Thoracic aorta (tissue), 2 donors: Measurements from ENCODE around the gene FCF1. TPM values are rescaled to one million over a fixed set of nuclear protein-coding genes. Genes with fewer than 3 reads are reported as not detected.

Experiments
- ATAC-seq: fragments of 150-250 bp; one replicate; pipeline ENCODE4 v1.8.0; 2017; ENCODE audit warnings: low read depth; ENCODE audit not compliant: insufficient number of reproducible peaks, low FRiP score
- DNase-seq: peaks from one replicate; pipeline ENCODE4 v3.0.0-alpha.2; 2020; ENCODE audit warnings: low spot score
- H3K27ac ChIP-seq, 2 donors: fragments of 200-600 bp; sonication (generic); 1 replicate in 1 of 2; 2 replicates in 1 of 2; pipeline ENCODE4 v1.5.1; 2016; ENCODE audit warnings: mild to moderate bottlenecking in 2 of 2, moderate library complexity in 2 of 2
- H3K27me3 ChIP-seq: fragments of 200-600 bp; sonication (generic); replicated peaks from 2 replicates; pipeline ENCODE4 v1.6.0; 2016; ENCODE audit warnings: mild to moderate bottlenecking; ENCODE audit not compliant: insufficient read depth
- H3K36me3 ChIP-seq: fragments of 200-600 bp; sonication (generic); one replicate; pipeline ENCODE4 v1.5.1; 2016
- H3K4me1 ChIP-seq, 2 donors: fragments of 200-600 bp; sonication (generic); 1 replicate in 1 of 2; 2 replicates in 1 of 2; pipeline versions ENCODE4 v1.5.1 to v1.6.0; 2016; ENCODE audit warnings: low read depth in 2 of 2, mild to moderate bottlenecking in 1 of 2; ENCODE audit not compliant: control insufficient read depth in 1 of 2
- H3K4me3 ChIP-seq: fragments of 200-600 bp; sonication (generic); 2 replicates; pipeline ENCODE4 v1.5.1; 2016; ENCODE audit warnings: mild to moderate bottlenecking
- H3K9me3 ChIP-seq: fragments of 200-600 bp; sonication (generic); 2 replicates; pipeline ENCODE4 v1.5.1; 2016
- total RNA-seq, 2 donors: library from RNA; depleted of rRNA; stranded (reverse); fragments of >200 nt; gene quantifications; one replicate each; pipeline versions ENCODE4 v1.1.0 to v1.2.3, GENCODE V29; 2016
- TF ChIP-seq, protein P1 (sequence below): fragments of 200-600 bp; sonication (generic); IDR thresholded peaks from one replicate; pipeline ENCODE4 v1.5.1; 2019; ENCODE audit warnings: antibody characterized with exemption

Gene FCF1
- total RNA-seq, 2 donors from 2014 or later: 31.8 to 32.5 TPM

DNA sequence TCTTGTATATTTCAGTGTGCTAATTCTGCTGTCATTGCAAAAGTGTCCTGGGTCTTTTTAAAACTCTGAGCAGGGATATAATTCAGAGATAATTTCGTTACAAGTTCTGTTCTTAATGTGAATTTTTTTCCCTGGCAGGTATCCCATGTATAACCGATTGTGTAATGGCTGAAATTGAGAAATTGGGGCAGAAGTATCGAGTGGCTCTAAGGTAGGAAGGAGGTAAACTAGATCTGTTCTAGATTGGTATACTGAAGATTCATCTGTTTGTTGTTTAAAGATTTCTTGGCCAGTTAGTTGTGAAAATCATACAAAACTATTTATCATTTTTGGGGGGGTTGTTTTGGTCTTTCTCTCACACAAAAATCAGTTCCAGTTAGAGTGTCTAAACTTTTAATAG lies 10.2 kb downstream of the FCF1 start:
- ATAC-seq: no peak

DNA sequence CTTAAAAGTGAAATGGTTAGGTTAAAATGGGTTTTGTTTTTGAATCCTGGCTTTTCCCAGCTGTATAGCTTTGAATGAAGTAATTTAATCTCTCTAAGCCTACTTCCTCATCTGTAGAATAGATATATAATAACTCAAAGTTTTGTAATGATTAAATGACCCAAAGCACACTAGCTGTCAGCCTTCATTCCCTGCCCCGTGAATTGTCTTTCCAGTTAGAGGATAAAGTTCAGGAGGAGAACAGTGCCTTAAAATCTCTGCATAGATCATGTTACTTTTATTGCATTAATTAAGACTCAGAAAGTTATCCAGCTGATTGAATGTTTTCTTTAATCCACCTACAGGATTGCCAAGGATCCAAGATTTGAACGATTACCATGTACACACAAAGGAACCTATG lies 19.4 kb downstream of the FCF1 start:
- DNase-seq (no peak), ATAC-seq (no peak)
- Histone ChIP-seq H3K27ac (no peak overlapping the region), H3K27me3 (no peaks in the 10 kb centered on the region), H3K4me1 (no peaks in the 10 kb centered on the region), H3K36me3 (peaks cover 16% of the 10 kb centered on the region), H3K4me3 (no peak overlapping the region), H3K9me3 (no peaks in the 10 kb centered on the region)
- TF ChIP-seq, protein P1, sequence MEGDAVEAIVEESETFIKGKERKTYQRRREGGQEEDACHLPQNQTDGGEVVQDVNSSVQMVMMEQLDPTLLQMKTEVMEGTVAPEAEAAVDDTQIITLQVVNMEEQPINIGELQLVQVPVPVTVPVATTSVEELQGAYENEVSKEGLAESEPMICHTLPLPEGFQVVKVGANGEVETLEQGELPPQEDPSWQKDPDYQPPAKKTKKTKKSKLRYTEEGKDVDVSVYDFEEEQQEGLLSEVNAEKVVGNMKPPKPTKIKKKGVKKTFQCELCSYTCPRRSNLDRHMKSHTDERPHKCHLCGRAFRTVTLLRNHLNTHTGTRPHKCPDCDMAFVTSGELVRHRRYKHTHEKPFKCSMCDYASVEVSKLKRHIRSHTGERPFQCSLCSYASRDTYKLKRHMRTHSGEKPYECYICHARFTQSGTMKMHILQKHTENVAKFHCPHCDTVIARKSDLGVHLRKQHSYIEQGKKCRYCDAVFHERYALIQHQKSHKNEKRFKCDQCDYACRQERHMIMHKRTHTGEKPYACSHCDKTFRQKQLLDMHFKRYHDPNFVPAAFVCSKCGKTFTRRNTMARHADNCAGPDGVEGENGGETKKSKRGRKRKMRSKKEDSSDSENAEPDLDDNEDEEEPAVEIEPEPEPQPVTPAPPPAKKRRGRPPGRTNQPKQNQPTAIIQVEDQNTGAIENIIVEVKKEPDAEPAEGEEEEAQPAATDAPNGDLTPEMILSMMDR: no peak

More for the DNA sequence above, 10.2 kb downstream of the FCF1 start:
- Histone ChIP-seq H3K27ac (no peak overlapping the region), H3K4me3 (no peak overlapping the region), H3K9me3 (no peaks in the 10 kb centered on the region), H3K4me1 (no peaks in the 10 kb centered on the region), H3K27me3 (no peaks in the 10 kb centered on the region), H3K36me3 (peaks cover 21% of the 10 kb centered on the region)
- TF ChIP-seq, protein P1: no peak
- no peak for DNase-seq

DNA sequence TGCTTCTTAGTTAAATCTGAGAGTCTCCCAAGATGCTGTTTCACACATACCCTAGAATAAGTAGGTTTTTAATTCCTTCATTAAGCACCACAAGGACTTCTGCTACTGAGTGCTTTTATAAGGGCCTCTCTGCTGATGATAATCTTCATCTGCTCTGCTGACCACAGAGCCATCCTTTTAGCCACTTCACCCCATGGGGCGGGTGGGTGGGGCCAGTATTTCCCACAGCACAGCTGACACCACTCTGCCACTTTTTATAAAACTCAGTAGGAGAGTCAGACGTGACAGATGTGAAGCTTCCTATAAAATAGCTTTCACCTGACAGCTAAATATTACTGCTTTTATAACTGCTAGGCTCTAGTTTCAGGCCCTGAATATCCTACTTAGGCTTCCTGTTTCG lies 20.3 kb downstream of the FCF1 start:
- Histone ChIP-seq H3K4me3 (no peak overlapping the region), H3K27me3 (no peaks in the 10 kb centered on the region), H3K27ac (no peak overlapping the region), H3K36me3 (peaks cover 16% of the 10 kb centered on the region), H3K4me1 (no peaks in the 10 kb centered on the region), H3K9me3 (no peaks in the 10 kb centered on the region)
- TF ChIP-seq, protein P1: no peak
- DNase-seq: no peak
- ATAC-seq: no peak

DNA sequence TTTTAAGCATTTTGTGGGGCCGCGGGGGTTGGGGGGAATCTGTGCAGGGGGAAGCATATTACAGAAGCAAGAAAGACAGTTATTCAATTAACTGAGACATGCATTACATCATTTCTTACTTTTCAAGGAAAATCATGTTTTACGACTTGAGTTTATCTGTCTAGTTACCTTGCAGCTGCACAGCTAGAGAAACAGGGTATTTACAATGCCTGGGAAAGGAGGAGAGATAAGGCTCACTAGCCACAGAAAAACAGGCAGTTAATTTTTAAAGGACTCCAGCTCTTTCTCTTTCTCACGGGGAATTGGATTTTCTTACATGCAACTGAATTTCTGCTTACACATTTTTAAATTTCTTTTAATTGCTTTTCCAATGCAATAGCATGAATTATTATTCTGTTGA lies 22.2 kb downstream of the FCF1 start:
- no peak overlapping the region for H3K4me3 ChIP-seq
- ATAC-seq: no peak
- H3K9me3 ChIP-seq: no peaks in the 10 kb centered on the region
- TF ChIP-seq, protein P1: no peak
- no peak for DNase-seq
- H3K36me3 ChIP-seq: peaks cover 25% of the 10 kb centered on the region
- no peaks in the 10 kb centered on the region for H3K27me3 ChIP-seq
- H3K4me1 ChIP-seq: no peaks in the 10 kb centered on the region
- no peak overlapping the region for H3K27ac ChIP-seq

DNA sequence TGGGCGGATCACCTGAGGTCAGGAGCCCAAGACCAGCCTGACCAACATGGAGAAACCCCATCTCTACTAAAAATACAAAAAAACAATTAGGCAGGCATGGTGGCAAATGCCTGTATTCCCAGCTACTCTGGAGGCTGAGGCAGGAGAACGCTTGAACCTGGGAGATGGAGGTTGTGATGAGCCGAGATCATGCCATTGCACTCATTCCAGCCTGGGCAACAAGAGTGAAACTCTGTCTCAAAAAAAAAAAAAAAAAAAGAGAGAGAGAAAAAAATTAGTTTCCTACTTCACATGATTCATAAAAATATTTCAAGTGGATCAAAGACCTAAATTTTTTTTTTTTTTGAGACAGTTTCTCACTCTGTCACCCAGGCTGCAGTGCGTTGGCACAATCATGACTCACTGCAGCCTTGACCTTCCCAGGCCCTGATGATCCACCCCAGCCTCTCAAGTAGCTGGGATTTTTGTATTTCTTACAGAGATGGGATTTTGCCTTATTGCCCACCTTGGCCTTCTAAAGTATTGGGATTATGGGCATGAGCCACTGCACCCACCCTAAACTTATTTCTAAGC lies 24.9 kb downstream of the FCF1 start:
- Histone ChIP-seq H3K27me3 (no peaks in the 10 kb centered on the region), H3K4me3 (no peak overlapping the region), H3K27ac (no peak overlapping the region), H3K36me3 (peaks cover 25% of the 10 kb centered on the region), H3K9me3 (no peaks in the 10 kb centered on the region), H3K4me1 (no peaks in the 10 kb centered on the region)
- no peak for ATAC-seq
- TF ChIP-seq, protein P1: no peak
- no peak for DNase-seq
